ENCODE results near the gene OVCA2. TPM values are rescaled to one million over a fixed set of nuclear protein-coding genes. Genes with fewer than 3 reads are reported as not detected.

OVCA2 gene
- polyA plus RNA-seq, 1 experiment = 56.7 TPM

DNA sequence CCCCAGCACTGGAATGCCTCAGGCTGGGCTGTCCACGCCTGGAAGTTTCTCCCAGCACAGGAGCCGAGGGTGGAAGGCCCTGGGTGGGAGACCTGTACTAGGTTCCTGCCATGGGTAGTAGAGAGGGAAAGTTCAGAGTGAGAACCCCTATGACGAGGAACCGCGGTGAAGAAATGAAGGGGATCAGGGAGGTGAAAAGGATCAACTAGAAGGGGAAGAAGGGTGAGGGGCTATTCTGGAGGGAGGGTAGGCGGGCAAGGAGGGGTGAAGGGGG lies 18.5 kb downstream of the OVCA2 start:
- peaks cover 45% of the 10 kb centered on the region for H3K36me3 ChIP-seq (ENCODE audit: control insufficient read depth, insufficient read depth, low read length)
- no peak for DNase-seq (ENCODE audit: low read depth)
- CTCF ChIA-PET = interaction anchor here (0.8 to 9.7 kb wide), 9 partner anchors 10 to 188 kb away, joined by 3 to 310 read pairs (median 3); no protein-coding TSS in a partner anchor
- H3K27me3 ChIP-seq (ENCODE audit: control insufficient read depth, insufficient read depth, low read length) = no peaks in the 10 kb centered on the region
- H3K4me3 ChIP-seq (ENCODE audit: low read depth, low read length) = no peak overlapping the region
- POLR2A ChIA-PET = interaction anchor here (0.8 kb wide), 1 partner anchor 192 kb away, joined by 8 read pairs; no protein-coding TSS in a partner anchor
- TF ChIP-seq, protein P1, sequence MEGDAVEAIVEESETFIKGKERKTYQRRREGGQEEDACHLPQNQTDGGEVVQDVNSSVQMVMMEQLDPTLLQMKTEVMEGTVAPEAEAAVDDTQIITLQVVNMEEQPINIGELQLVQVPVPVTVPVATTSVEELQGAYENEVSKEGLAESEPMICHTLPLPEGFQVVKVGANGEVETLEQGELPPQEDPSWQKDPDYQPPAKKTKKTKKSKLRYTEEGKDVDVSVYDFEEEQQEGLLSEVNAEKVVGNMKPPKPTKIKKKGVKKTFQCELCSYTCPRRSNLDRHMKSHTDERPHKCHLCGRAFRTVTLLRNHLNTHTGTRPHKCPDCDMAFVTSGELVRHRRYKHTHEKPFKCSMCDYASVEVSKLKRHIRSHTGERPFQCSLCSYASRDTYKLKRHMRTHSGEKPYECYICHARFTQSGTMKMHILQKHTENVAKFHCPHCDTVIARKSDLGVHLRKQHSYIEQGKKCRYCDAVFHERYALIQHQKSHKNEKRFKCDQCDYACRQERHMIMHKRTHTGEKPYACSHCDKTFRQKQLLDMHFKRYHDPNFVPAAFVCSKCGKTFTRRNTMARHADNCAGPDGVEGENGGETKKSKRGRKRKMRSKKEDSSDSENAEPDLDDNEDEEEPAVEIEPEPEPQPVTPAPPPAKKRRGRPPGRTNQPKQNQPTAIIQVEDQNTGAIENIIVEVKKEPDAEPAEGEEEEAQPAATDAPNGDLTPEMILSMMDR (IDR thresholded peaks at IDR 0.05; ENCODE audit: insufficient read depth, low read depth, low read length) = no peak

- H3K4me3 ChIP-seq (ENCODE audit: low read depth, low read length) = no peak overlapping the region
- ChIA-PET CTCF (interaction anchor here (0.9 to 9.7 kb wide), 7 partner anchors 9 to 188 kb away, joined by 3 to 310 read pairs (median 3); no protein-coding TSS in a partner anchor), POLR2A (no interaction called here)
- no peak for DNase-seq (ENCODE audit: low read depth)
- peaks cover 45% of the 10 kb centered on the region for H3K36me3 ChIP-seq (ENCODE audit: control insufficient read depth, insufficient read depth, low read length)
- H3K27me3 ChIP-seq (ENCODE audit: control insufficient read depth, insufficient read depth, low read length) = no peaks in the 10 kb centered on the region
- TF ChIP-seq, protein P1 (IDR thresholded peaks at IDR 0.05; ENCODE audit: insufficient read depth, low read depth, low read length) = no peak
Observed at GRCh38 chr17:2060681-2061440, 19.0 kb downstream of the OVCA2 start.

- CTCF ChIA-PET = interaction anchor here (1.6 to 9.7 kb wide), 3 partner anchors 170 to 187 kb away, joined by 4 to 310 read pairs (median 28); no protein-coding TSS in a partner anchor
- peaks cover 43% of the 10 kb centered on the region for H3K36me3 ChIP-seq (ENCODE audit: control insufficient read depth, insufficient read depth, low read length)
- TF ChIP-seq, protein P1 (IDR thresholded peaks at IDR 0.05; ENCODE audit: insufficient read depth, low read depth, low read length) = no peak
- POLR2A ChIA-PET = interaction anchor here (0.7 kb wide), 1 partner anchor 20 kb away, joined by 3 read pairs; no protein-coding TSS in a partner anchor
- no peaks in the 10 kb centered on the region for H3K27me3 ChIP-seq (ENCODE audit: control insufficient read depth, insufficient read depth, low read length)
- no peak overlapping the region for H3K4me3 ChIP-seq (ENCODE audit: low read depth, low read length)
- no peak for DNase-seq (ENCODE audit: low read depth)
Observed at GRCh38 chr17:2061441-2061958, 19.7 kb downstream of the OVCA2 start.

DNA sequence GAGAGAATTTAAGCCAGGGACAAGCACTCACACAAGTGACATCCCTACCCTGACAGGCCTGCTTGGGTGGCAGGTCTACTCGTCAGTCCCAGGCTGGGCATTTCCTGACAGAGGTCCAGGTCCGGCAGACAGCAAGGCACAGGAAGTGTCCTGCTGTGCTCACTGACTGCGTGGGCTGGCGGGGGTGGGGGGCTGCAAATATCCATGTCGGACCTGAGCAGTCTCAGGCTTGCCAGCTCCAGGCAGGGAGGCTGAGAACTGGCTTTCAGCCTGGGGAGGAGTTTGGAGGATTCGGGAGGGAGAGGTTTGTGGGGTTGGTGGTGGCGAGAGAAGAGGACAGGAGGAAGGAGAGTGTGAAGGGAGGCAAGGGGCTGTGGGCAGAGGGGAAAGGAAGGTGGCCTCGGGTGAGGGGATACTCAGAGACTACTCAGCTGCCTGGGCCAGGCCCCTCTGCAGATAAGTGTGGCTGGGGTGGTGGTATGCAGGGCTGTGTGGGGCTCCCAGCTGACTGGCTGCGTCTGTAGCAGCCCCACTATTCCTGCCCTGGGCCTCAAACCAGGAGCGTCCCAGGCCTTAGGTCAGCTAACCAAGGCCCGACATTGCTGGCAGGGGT lies 20.9 kb downstream of the OVCA2 start:
- CTCF ChIA-PET = interaction anchor here (0.8 to 7.0 kb wide), 3 partner anchors 7 to 182 kb away, joined by 3 to 58 read pairs (median 29); partner anchors contain the start of gene HIC1

More for the DNA sequence above, 20.9 kb downstream of the OVCA2 start:
- POLR2A ChIA-PET = no interaction called here
- TF ChIP-seq, protein P1 (IDR thresholded peaks at IDR 0.05; ENCODE audit: insufficient read depth, low read depth, low read length) = no peak
- DNase-seq (ENCODE audit: low read depth) = no peak
- Histone ChIP-seq H3K4me3 (ENCODE audit: low read depth, low read length) (no peak overlapping the region), H3K27me3 (ENCODE audit: control insufficient read depth, insufficient read depth, low read length) (no peaks in the 10 kb centered on the region), H3K36me3 (ENCODE audit: control insufficient read depth, insufficient read depth, low read length) (peaks cover 40% of the 10 kb centered on the region)
